Kidney (tissue), 14 donors: Measurements from ENCODE around the gene S100A8. TPM values are rescaled to one million over a fixed set of nuclear protein-coding genes. Genes with fewer than 3 reads are reported as not detected.

Experiments
- DNase-seq, 5 donors: peaks; one replicate each; pipeline ENCODE4 v3.0.0-alpha.2; 2013 to 2020
- FAIRE-seq: peaks from 2 replicates; lab custom pipeline; 2012; peaks lifted over from hg19 to GRCh38; lab: Jason Lieb, UNC
- H3K27ac ChIP-seq, 2 donors: one replicate each; pipeline ENCODE4 v1.7.0; 2013; ENCODE audit warnings: low read depth in 2 of 2, low read length in 2 of 2, inconsistent platforms in 1 of 2
- H3K27me3 ChIP-seq: one replicate; pipeline ENCODE4 v1.7.1; 2013; ENCODE audit warnings: low read length, inconsistent platforms; ENCODE audit not compliant: control insufficient read depth, insufficient read depth
- H3K36me3 ChIP-seq, 3 donors: one replicate each; pipeline versions ENCODE4 v1.7.0 to v1.7.1; 2013; ENCODE audit warnings: low read length in 3 of 3, control low read depth in 1 of 3, inconsistent platforms in 1 of 3; ENCODE audit not compliant: insufficient read depth in 3 of 3, control insufficient read depth in 2 of 3
- H3K4me1 ChIP-seq, 3 donors: one replicate each; pipeline versions ENCODE4 v1.7.0 to v1.7.1; 2013; ENCODE audit warnings: low read length in 3 of 3, inconsistent platforms in 1 of 3, low read depth in 1 of 3; ENCODE audit not compliant: control insufficient read depth in 2 of 3, insufficient read depth in 2 of 3
- H3K4me3 ChIP-seq, 3 donors: one replicate each; pipeline versions ENCODE4 v1.7.0 to v1.8.1; 2013; ENCODE audit warnings: low read length in 3 of 3, control low read depth in 1 of 3, inconsistent platforms in 1 of 3
- H3K9ac ChIP-seq, 3 donors: one replicate each; pipeline versions ENCODE4 v1.7.0 to v1.7.1; 2013; ENCODE audit warnings: low read length in 3 of 3, control low read depth in 1 of 3, inconsistent platforms in 1 of 3
- H3K9me3 ChIP-seq, 3 donors: one replicate each; pipeline versions ENCODE4 v1.7.0 to v1.7.1; 2013; ENCODE audit warnings: low read length in 3 of 3, control low read depth in 1 of 3, inconsistent platforms in 1 of 3; ENCODE audit not compliant: control insufficient read depth in 2 of 3, insufficient read depth in 1 of 3
- CTCF ChIP-seq: IDR thresholded peaks from 3 replicates; pipeline ENCODE4 v1.5.1; 2012; ENCODE audit warnings: mild to moderate bottlenecking, moderate library complexity, borderline replicate concordance; ENCODE audit not compliant: insufficient read depth; ENCODE audit errors: extremely low read depth
- intact Hi-C: fragments of 100-400 bp; cut with DNase I; formaldehyde crosslinking; loops from one replicate; pipeline ENCODE4 v1.11.1; 2022
- polyA plus RNA-seq: library from polyadenylated mRNA; stranded (reverse); fragments of 350-450 nt; fragmentation: Illumina TruSeq; extraction: RNeasy Lipid Tissue Mini Kit (QIAGEN cat#74804); gene quantifications from one replicate; pipeline ENCODE4 v1.2.3, GENCODE V29; 2014; ENCODE audit warnings: low read depth, low replicate concordance; ENCODE audit not compliant: insufficient read depth
- total RNA-seq: library from RNA; stranded (reverse); fragmentation: NEBNext Ultra II Directional; extraction: Animal tissue kit (Norgen Biotek cat#: 25700); gene quantifications from one replicate; pipeline ENCODE4 v1.2.1, GENCODE V29; 2021
- donor health status: control.
- donor health status: control.
- donor health status: control.
- donor health status: control.
- donor health status: control.
- donor health status: DM: yes; HTN: yes; CAD: no.
- donor health status: Normal renal cell carcinoma (clear cell type).

Gene S100A8
- total and polyA plus RNA-seq, 2 donors from 2014 or later, result 17.5 to 60.9 TPM

- H3K9me3 ChIP-seq, result no peaks in the 10 kb centered on the region
Measured at GRCh38 chr1:153428073-153428638, 37.3 kb upstream of the S100A8 start.

DNA sequence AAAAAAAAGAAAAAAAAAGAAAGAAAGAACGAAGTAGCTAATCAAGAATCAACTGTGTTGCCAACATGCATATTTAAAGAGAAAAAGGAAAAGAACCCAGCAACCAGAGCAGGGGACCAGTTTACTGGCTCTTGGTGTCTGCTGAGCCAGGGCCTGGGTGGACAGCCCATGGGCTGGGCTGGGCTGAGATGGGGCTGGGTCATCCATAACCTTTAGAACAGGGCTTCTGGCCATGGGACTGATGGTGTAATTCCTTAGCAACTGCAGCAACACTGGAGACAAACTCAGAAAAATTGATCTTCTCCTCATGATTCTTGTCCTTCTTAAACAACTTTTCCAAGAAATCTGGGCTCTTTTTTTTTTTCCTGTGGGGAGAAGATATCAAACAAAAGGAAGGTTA lies 35.9 kb upstream of the S100A8 start:
- no peaks in the 10 kb centered on the region for H3K27me3 ChIP-seq
- no peaks in the 10 kb centered on the region for H3K4me1 ChIP-seq
- H3K9ac ChIP-seq, result no peak overlapping the region
- intact Hi-C loops, result no loop called here
- no peaks in the 10 kb centered on the region for H3K9me3 ChIP-seq
- no peaks in the 10 kb centered on the region for H3K36me3 ChIP-seq
- no peak for TF ChIP-seq CTCF
- no peak for DNase-seq
- FAIRE-seq, result no peak
- no peak overlapping the region for H3K27ac ChIP-seq
- no peak overlapping the region for H3K4me3 ChIP-seq

More at GRCh38 chr1:153428073-153428638, 37.3 kb upstream of the S100A8 start:
- H3K27ac ChIP-seq, result no peak overlapping the region
- no peaks in the 10 kb centered on the region for H3K27me3 ChIP-seq
- no peaks in the 10 kb centered on the region for H3K4me1 ChIP-seq
- DNase-seq (peak in 1 of 5 donors; percentile 9), FAIRE-seq (no peak)
- H3K4me3 ChIP-seq, result no peak overlapping the region
- intact Hi-C loops, result no loop called here
- H3K36me3 ChIP-seq, result no peaks in the 10 kb centered on the region
- no peak overlapping the region for H3K9ac ChIP-seq
- TF ChIP-seq CTCF, result no peak

GRCh38 chr1:153422450-153423068 lies 31.7 kb upstream of the S100A8 start:
- no peak overlapping the region for H3K27ac ChIP-seq
- peak in 4 of 5 donors; percentile 74 to 90 (median 88) for DNase-seq
- TF ChIP-seq CTCF, result no peak
- FAIRE-seq, result no peak
- H3K9ac ChIP-seq, result no peak overlapping the region
- no peaks in the 10 kb centered on the region for H3K36me3 ChIP-seq
- H3K9me3 ChIP-seq, result no peaks in the 10 kb centered on the region
- H3K27me3 ChIP-seq, result no peaks in the 10 kb centered on the region
- no peaks in the 10 kb centered on the region for H3K4me1 ChIP-seq
- H3K4me3 ChIP-seq, result no peak overlapping the region
- intact Hi-C loops, result no loop called here
